ENCODE data around the gene GPATCH4. TPM values are rescaled to one million over a fixed set of nuclear protein-coding genes. Genes with fewer than 3 reads are reported as not detected.

GPATCH4 gene
- total RNA-seq, 1 donor from 2014 or later: 71.8 TPM

- CTCF ChIA-PET: interaction anchor here (0.9 to 1.6 kb wide), 5 partner anchors 8 to 120 kb away, joined by 3 to 4 read pairs (median 3); partner anchors contain the start of genes MEF2D and NAXE
- intact Hi-C loops (cut with micrococcal nuclease): loop anchor here (1.0 to 2.0 kb wide), 3 partner anchors 9 to 144 kb away; partner anchors contain the start of gene NAXE
- peaks cover 39% of the 10 kb centered on the region for H3K4me1 Mint-ChIP-seq
- no peak for ATAC-seq (ENCODE audit: low read depth)
- no peak for DNase-seq
- H3K36me3 Mint-ChIP-seq (ENCODE audit: low read depth): peaks cover 44% of the 10 kb centered on the region
- H3K9me3 Mint-ChIP-seq: no peaks in the 10 kb centered on the region
- POLR2A ChIA-PET: interaction anchor here (0.6 to 3.3 kb wide), 9 partner anchors 8 to 129 kb away, joined by 3 to 32 read pairs (median 8); partner anchors contain the start of genes MEF2D and NAXE
- H3K4me3 Mint-ChIP-seq: peak overlapping the region; percentile 99
- peak overlapping the region; percentile 99 for H3K27ac Mint-ChIP-seq
- H3K27me3 Mint-ChIP-seq: no peaks in the 10 kb centered on the region
- no peak for TF ChIP-seq CTCF (IDR thresholded peaks at IDR 0.05)
Observed at GRCh38 chr1:156600733-156601121, 552 bp downstream of the GPATCH4 start.

GRCh38 chr1:156599811-156600210 is 1.5 kb downstream of the GPATCH4 start:
- CTCF ChIA-PET: interaction anchor here (0.6 to 1.6 kb wide), 3 partner anchors 9 to 91 kb away, joined by 3 read pairs; partner anchors contain the start of gene NAXE
- Mint-ChIP-seq H3K27me3 (no peaks in the 10 kb centered on the region), H3K4me3 (peak overlapping the region; percentile 99), H3K36me3 (ENCODE audit: low read depth) (peaks cover 53% of the 10 kb centered on the region), H3K4me1 (peaks cover 36% of the 10 kb centered on the region), H3K9me3 (no peaks in the 10 kb centered on the region), H3K27ac (peak overlapping the region; percentile 99)
- peak; percentile 66 for ATAC-seq (ENCODE audit: low read depth)
- no peak for DNase-seq
- POLR2A ChIA-PET: interaction anchor here (0.6 to 3.3 kb wide), 7 partner anchors 8 to 142 kb away, joined by 4 to 32 read pairs (median 17); partner anchors contain the start of genes MEF2D and NAXE
- TF ChIP-seq CTCF (IDR thresholded peaks at IDR 0.05): no peak
- intact Hi-C loops (cut with micrococcal nuclease): loop anchor here (2.0 kb wide), 1 partner anchor 143 kb away; no protein-coding TSS in a partner anchor

- Mint-ChIP-seq H3K27ac (peak overlapping the region; percentile 99), H3K36me3 (ENCODE audit: low read depth) (peaks cover 63% of the 10 kb centered on the region), H3K4me1 (peaks cover 36% of the 10 kb centered on the region), H3K27me3 (no peaks in the 10 kb centered on the region), H3K4me3 (no peak overlapping the region), H3K9me3 (no peaks in the 10 kb centered on the region)
- no peak for TF ChIP-seq CTCF (IDR thresholded peaks at IDR 0.05)
- DNase-seq: no peak
- intact Hi-C loops (cut with micrococcal nuclease): no loop called here
- ATAC-seq (ENCODE audit: low read depth): no peak
- POLR2A ChIA-PET: interaction anchor here (0.7 to 1.6 kb wide), 4 partner anchors 16 to 118 kb away, joined by 3 to 8 read pairs (median 4); partner anchors contain the start of gene MEF2D
- CTCF ChIA-PET: interaction anchor here (0.9 to 1.6 kb wide), 3 partner anchors 8 to 16 kb away, joined by 3 read pairs; partner anchors contain the start of gene NAXE
Observed at GRCh38 chr1:156598731-156599432, 2.4 kb downstream of the GPATCH4 start.

GRCh38 chr1:156598125-156598524 is 3.2 kb downstream of the GPATCH4 start:
- Mint-ChIP-seq H3K9me3 (no peaks in the 10 kb centered on the region), H3K4me1 (peaks cover 40% of the 10 kb centered on the region), H3K27ac (peak overlapping the region; percentile 35), H3K27me3 (no peaks in the 10 kb centered on the region), H3K36me3 (ENCODE audit: low read depth) (peaks cover 65% of the 10 kb centered on the region), H3K4me3 (no peak overlapping the region)
- no peak for ATAC-seq (ENCODE audit: low read depth)
- TF ChIP-seq CTCF (IDR thresholded peaks at IDR 0.05): no peak
- ChIA-PET POLR2A (interaction anchor here (0.7 to 1.6 kb wide), 3 partner anchors 16 to 114 kb away, joined by 3 to 4 read pairs (median 3); partner anchors contain the start of gene MEF2D), CTCF (interaction anchor here (0.9 to 1.2 kb wide), 2 partner anchors 10 to 16 kb away, joined by 3 read pairs; no protein-coding TSS in a partner anchor)
- intact Hi-C loops (cut with micrococcal nuclease): no loop called here
- no peak for DNase-seq

GRCh38 chr1:156596426-156596825 is 4.9 kb downstream of the GPATCH4 start:
- H3K4me3 Mint-ChIP-seq: no peak overlapping the region
- no peak for TF ChIP-seq CTCF (IDR thresholded peaks at IDR 0.05)
- POLR2A ChIA-PET: interaction anchor here (0.9 to 1.2 kb wide), 2 partner anchors 96 to 115 kb away, joined by 4 read pairs; partner anchors contain the start of gene MEF2D
- CTCF ChIA-PET: interaction anchor here (0.6 to 1.2 kb wide), 2 partner anchors 150 to 962 kb away, joined by 3 read pairs; no protein-coding TSS in a partner anchor
- ATAC-seq (ENCODE audit: low read depth) (no peak), DNase-seq (no peak)
- intact Hi-C loops (cut with micrococcal nuclease): no loop called here
- H3K9me3 Mint-ChIP-seq: no peaks in the 10 kb centered on the region
- no peak overlapping the region for H3K27ac Mint-ChIP-seq
- H3K27me3 Mint-ChIP-seq: no peaks in the 10 kb centered on the region
- peaks cover 40% of the 10 kb centered on the region for H3K4me1 Mint-ChIP-seq
- H3K36me3 Mint-ChIP-seq (ENCODE audit: low read depth): peaks cover 63% of the 10 kb centered on the region

All from activated B cell treated with CpG ODN at 0.5 μM for 24 hours (primary cell).